Retinal pigment epithelial cell (primary cell): ENCODE measurements around the gene FSTL3.

Source experiments
- DNase-seq: peaks from one replicate; pipeline ENCODE4 v3.0.0-alpha.2; 2010; ENCODE audit warnings: low read depth
- H3K4me3 ChIP-seq: 2 replicates; pipeline ENCODE4 v1.5.1; 2011; ENCODE audit warnings: mild to moderate bottlenecking, low read length, control low read depth, moderate library complexity
- CTCF ChIP-seq: conservative IDR thresholded peaks from 2 replicates; pipeline ENCODE4 v1.5.1; 2011; ENCODE audit warnings: low read depth, low read length, control low read depth, inconsistent platforms

Gene FSTL3

GRCh38 chr19:729965-730668 lies 53.9 kb downstream of the FSTL3 start:
- no peak for TF ChIP-seq CTCF
- H3K4me3 ChIP-seq, result no peak overlapping the region
- DNase-seq, result no peak

GRCh38 chr19:731000-731399 lies 54.8 kb downstream of the FSTL3 start:
- DNase-seq, result no peak
- TF ChIP-seq CTCF, result no peak
- H3K4me3 ChIP-seq, result no peak overlapping the region

- no peak for DNase-seq
- no peak for TF ChIP-seq CTCF
- no peak overlapping the region for H3K4me3 ChIP-seq
These were observed 56.2 kb downstream of the FSTL3 start for GRCh38 chr19:732148-733069.
